ENCODE measurements around the gene TRPC1. TPM values are rescaled to one million over a fixed set of nuclear protein-coding genes. Genes with fewer than 3 reads are reported as not detected.
"Not testable (repeated sequence)": the region's sequence is repeated elsewhere in the genome, so short reads cannot be mapped to it uniquely, and the experiment has no call there.

The TRPC1 gene
- polyA plus RNA-seq, 1 donor (not counting 4 experiments of a cell fraction or from before 2014, with no cell fraction given) = 9.1 TPM

- H3K79me2 ChIP-seq (ENCODE audit: control insufficient read depth, insufficient read depth, low read length) = no peaks in the 10 kb centered on the region
- H4K20me1 ChIP-seq (ENCODE audit: control insufficient read depth, extremely low read depth, insufficient read depth, low read length) = no peaks in the 10 kb centered on the region
- H3K4me2 ChIP-seq (ENCODE audit: control insufficient read depth, extremely low read depth, insufficient read depth, low read depth, low read length) = no peak overlapping the region
- FAIRE-seq (no peak), DNase-seq (ENCODE audit: low read depth, low spot score) (no peak)
- no peaks in the 10 kb centered on the region for H3K9me3 ChIP-seq (ENCODE audit: control insufficient read depth, low read depth, low read length)
- TF ChIP-seq CTCF (optimal IDR thresholded peaks at IDR 0.05 in 1 of 3, IDR thresholded peaks at IDR 0.05 in 1 of 3, conservative IDR thresholded peaks at IDR 0.05 in 1 of 3; ENCODE audit: extremely low read depth in 1 of 3, insufficient read depth in 2 of 3, low read length in 3 of 3) (no peak), EZH2 (IDR thresholded peaks at IDR 0.05; ENCODE audit: low read length) (no peak)
- H3K36me3 ChIP-seq (ENCODE audit: control insufficient read depth in 2 of 2, extremely low read depth in 1 of 2, insufficient read depth in 2 of 2, low read length in 2 of 2) = no peaks in the 10 kb centered on the region
- no peaks in the 10 kb centered on the region for H3K4me1 ChIP-seq (ENCODE audit: control insufficient read depth, extremely low read depth, insufficient read depth, low read length)
- dilution Hi-C loops (cut with MboI; ENCODE audit: extremely low pct_ligation_motif_present, low sequenced_read_pairs) = no loop called here
- H3K27ac ChIP-seq (ENCODE audit: control insufficient read depth, insufficient read depth, low read length) = no peak overlapping the region
- H3K4me3 ChIP-seq (ENCODE audit: control insufficient read depth in 2 of 3, extremely low read depth in 1 of 3, insufficient read depth in 2 of 3, low read depth in 1 of 3, low read length in 3 of 3) = no peak overlapping the region
- H2AFZ ChIP-seq (ENCODE audit: control insufficient read depth, low read length) = no peak overlapping the region
- H3K9me1 ChIP-seq (ENCODE audit: control insufficient read depth, extremely low read depth, insufficient read depth, low read length) = no peaks in the 10 kb centered on the region
- H3K9ac ChIP-seq (ENCODE audit: control insufficient read depth, extremely low read depth, insufficient read depth, low read length) = no peak overlapping the region
- H3K27me3 ChIP-seq (ENCODE audit: control insufficient read depth, extremely low read depth, insufficient read depth, low read length) = no peaks in the 10 kb centered on the region
Observed at GRCh38 chr3:142738396-142738795, 14.6 kb downstream of the TRPC1 start.

GRCh38 chr3:142746646-142747045 lies 22.8 kb downstream of the TRPC1 start:
- Histone ChIP-seq H4K20me1 (ENCODE audit: control insufficient read depth, extremely low read depth, insufficient read depth, low read length) (no peaks in the 10 kb centered on the region), H2AFZ (ENCODE audit: control insufficient read depth, low read length) (no peak overlapping the region), H3K27me3 (ENCODE audit: control insufficient read depth, extremely low read depth, insufficient read depth, low read length) (no peaks in the 10 kb centered on the region), H3K4me3 (ENCODE audit: control insufficient read depth in 2 of 3, extremely low read depth in 1 of 3, insufficient read depth in 2 of 3, low read depth in 1 of 3, low read length in 3 of 3) (no peak overlapping the region), H3K9me3 (ENCODE audit: control insufficient read depth, low read depth, low read length) (no peaks in the 10 kb centered on the region), H3K9me1 (ENCODE audit: control insufficient read depth, extremely low read depth, insufficient read depth, low read length) (no peaks in the 10 kb centered on the region), H3K9ac (ENCODE audit: control insufficient read depth, extremely low read depth, insufficient read depth, low read length) (no peak overlapping the region), H3K4me2 (ENCODE audit: control insufficient read depth, extremely low read depth, insufficient read depth, low read depth, low read length) (no peak overlapping the region), H3K79me2 (ENCODE audit: control insufficient read depth, insufficient read depth, low read length) (no peaks in the 10 kb centered on the region), H3K4me1 (ENCODE audit: control insufficient read depth, extremely low read depth, insufficient read depth, low read length) (no peaks in the 10 kb centered on the region), H3K27ac (ENCODE audit: control insufficient read depth, insufficient read depth, low read length) (no peak overlapping the region), H3K36me3 (ENCODE audit: control insufficient read depth in 2 of 2, extremely low read depth in 1 of 2, insufficient read depth in 2 of 2, low read length in 2 of 2) (no peaks in the 10 kb centered on the region)
- no peak for FAIRE-seq
- no peak for TF ChIP-seq CTCF (optimal IDR thresholded peaks at IDR 0.05 in 1 of 3, IDR thresholded peaks at IDR 0.05 in 1 of 3, conservative IDR thresholded peaks at IDR 0.05 in 1 of 3; ENCODE audit: extremely low read depth in 1 of 3, insufficient read depth in 2 of 3, low read length in 3 of 3)
- no peak for TF ChIP-seq EZH2 (IDR thresholded peaks at IDR 0.05; ENCODE audit: low read length)
- no peak for DNase-seq (ENCODE audit: low read depth, low spot score)
- dilution Hi-C loops (cut with MboI; ENCODE audit: extremely low pct_ligation_motif_present, low sequenced_read_pairs) = no loop called here

- H3K27me3 ChIP-seq (ENCODE audit: control insufficient read depth, extremely low read depth, insufficient read depth, low read length); H4K20me1 ChIP-seq (ENCODE audit: control insufficient read depth, extremely low read depth, insufficient read depth, low read length); DNase-seq (ENCODE audit: low read depth, low spot score); dilution Hi-C loops (cut with MboI; ENCODE audit: extremely low pct_ligation_motif_present, low sequenced_read_pairs); H3K9ac ChIP-seq (ENCODE audit: control insufficient read depth, extremely low read depth, insufficient read depth, low read length); H2AFZ ChIP-seq (ENCODE audit: control insufficient read depth, low read length); H3K36me3 ChIP-seq (ENCODE audit: control insufficient read depth in 2 of 2, extremely low read depth in 1 of 2, insufficient read depth in 2 of 2, low read length in 2 of 2); H3K4me2 ChIP-seq (ENCODE audit: control insufficient read depth, extremely low read depth, insufficient read depth, low read depth, low read length); H3K4me3 ChIP-seq (ENCODE audit: control insufficient read depth in 2 of 3, extremely low read depth in 1 of 3, insufficient read depth in 2 of 3, low read depth in 1 of 3, low read length in 3 of 3); H3K9me1 ChIP-seq (ENCODE audit: control insufficient read depth, extremely low read depth, insufficient read depth, low read length); FAIRE-seq; H3K9me3 ChIP-seq (ENCODE audit: control insufficient read depth, low read depth, low read length); H3K27ac ChIP-seq (ENCODE audit: control insufficient read depth, insufficient read depth, low read length); H3K4me1 ChIP-seq (ENCODE audit: control insufficient read depth, extremely low read depth, insufficient read depth, low read length); H3K79me2 ChIP-seq (ENCODE audit: control insufficient read depth, insufficient read depth, low read length): not testable (repeated sequence)
Observed at GRCh38 chr3:142750531-142750930, 26.7 kb downstream of the TRPC1 start.

GRCh38 chr3:142752605-142753004 lies 28.8 kb downstream of the TRPC1 start:
- H3K27ac ChIP-seq (ENCODE audit: control insufficient read depth, insufficient read depth, low read length); DNase-seq (ENCODE audit: low read depth, low spot score); H3K9me1 ChIP-seq (ENCODE audit: control insufficient read depth, extremely low read depth, insufficient read depth, low read length); H3K79me2 ChIP-seq (ENCODE audit: control insufficient read depth, insufficient read depth, low read length); H3K4me1 ChIP-seq (ENCODE audit: control insufficient read depth, extremely low read depth, insufficient read depth, low read length); H3K4me2 ChIP-seq (ENCODE audit: control insufficient read depth, extremely low read depth, insufficient read depth, low read depth, low read length); H3K27me3 ChIP-seq (ENCODE audit: control insufficient read depth, extremely low read depth, insufficient read depth, low read length); H3K9ac ChIP-seq (ENCODE audit: control insufficient read depth, extremely low read depth, insufficient read depth, low read length); H4K20me1 ChIP-seq (ENCODE audit: control insufficient read depth, extremely low read depth, insufficient read depth, low read length); H3K9me3 ChIP-seq (ENCODE audit: control insufficient read depth, low read depth, low read length); H2AFZ ChIP-seq (ENCODE audit: control insufficient read depth, low read length); dilution Hi-C loops (cut with MboI; ENCODE audit: extremely low pct_ligation_motif_present, low sequenced_read_pairs); H3K36me3 ChIP-seq (ENCODE audit: control insufficient read depth in 2 of 2, extremely low read depth in 1 of 2, insufficient read depth in 2 of 2, low read length in 2 of 2); FAIRE-seq; H3K4me3 ChIP-seq (ENCODE audit: control insufficient read depth in 2 of 3, extremely low read depth in 1 of 3, insufficient read depth in 2 of 3, low read depth in 1 of 3, low read length in 3 of 3): not testable (repeated sequence)

Measured in keratinocyte (primary cell).